GM12878 (cell line): Measurements from ENCODE around the gene PHAF1. TPM values are rescaled to one million over a fixed set of nuclear protein-coding genes. Genes with fewer than 3 reads are reported as not detected.

ENCODE experiments used
- ATAC-seq: fragments of 200-7000 bp; cut with Tn5 transposase; 3 replicates; pipeline ENCODE4 v1.9.1; 2020; ENCODE audit warnings: mild to moderate bottlenecking, moderate library complexity
- BruUV-seq: library from RNA; stranded (reverse); fragments of 400-500 nt; replicated peaks from 2 replicates; lab custom pipeline; 2021; lab: Mats Ljungman, UMichigan
- CTCF ChIA-PET: fragments of 300-600 bp; sonication (Branson Sonifier 250); formaldehyde crosslinking; extraction: SDS; loops from one replicate; lab custom pipeline; 2021; ENCODE audit warnings: inconsistent platforms; lab: Yijun Ruan, JAX
- POLR2A ChIA-PET: fragments of 350-600 bp; formaldehyde crosslinking; extraction: SDS; loops from one replicate; lab custom pipeline; 2021; ENCODE audit warnings: inconsistent platforms; lab: Charles Lee
- RAD21 ChIA-PET: fragments of 300-600 bp; sonication (Branson Sonifier 250); formaldehyde crosslinking; loops from one replicate; lab custom pipeline; 2023; ENCODE audit warnings: antibody characterized with exemption; ENCODE audit not compliant: unreplicated experiment; lab: Charles Lee
- SMC1A ChIA-PET: fragments of 300-600 bp; sonication (Branson Sonifier 250); formaldehyde crosslinking; loops from one replicate; lab custom pipeline; 2023; ENCODE audit not compliant: unreplicated experiment, uncharacterized antibody; lab: Charles Lee
- DNase-seq: peaks from one replicate; pipeline ENCODE4 v3.0.0-alpha.2; 2011; ENCODE audit warnings: low read depth, low spot score
- FAIRE-seq: peaks from 3 replicates; lab custom pipeline; 2011; peaks lifted over from hg19 to GRCh38; lab: Jason Lieb, UNC
- H2AFZ ChIP-seq: 2 replicates; pipeline ENCODE4 v1.6.0; 2011; ENCODE audit warnings: low read depth, low read length, control low read depth; ENCODE audit not compliant: control insufficient read depth
- H3K27ac ChIP-seq: 2 replicates; pipeline ENCODE4 v1.5.1; 2011; ENCODE audit warnings: control low read depth; ENCODE audit not compliant: control insufficient read depth, insufficient read depth
- H3K27me3 ChIP-seq, 2 experiments: replicated peaks in 1 of 2; 2 replicates each; pipeline versions ENCODE4 v1.6.0 to v1.6.1; 2011; ENCODE audit warnings: low read length in 1 of 2; ENCODE audit not compliant: control insufficient read depth in 2 of 2, insufficient read depth in 2 of 2
- H3K36me3 ChIP-seq, 2 experiments: 2 replicates each; pipeline ENCODE4 v1.5.1; 2011; ENCODE audit warnings: low read length in 1 of 2; ENCODE audit not compliant: control insufficient read depth in 2 of 2, insufficient read depth in 2 of 2
- H3K4me1 ChIP-seq: 2 replicates; pipeline ENCODE4 v1.6.1; 2011; ENCODE audit warnings: mild to moderate bottlenecking, low read length, moderate library complexity, mixed read lengths; ENCODE audit not compliant: control insufficient read depth, insufficient read depth
- H3K4me2 ChIP-seq: 2 replicates; pipeline ENCODE4 v1.6.0; 2011; ENCODE audit warnings: control low read depth; ENCODE audit not compliant: control insufficient read depth, insufficient read depth
- H3K4me3 ChIP-seq: fragments of 200-600 bp; sonication (generic); 2 replicates; pipeline ENCODE4 v1.5.1; 2016
- H3K79me2 ChIP-seq: 2 replicates; pipeline ENCODE4 v1.6.0; 2011; ENCODE audit warnings: low read length; ENCODE audit not compliant: control insufficient read depth, insufficient read depth
- H3K9ac ChIP-seq: 2 replicates; pipeline ENCODE4 v1.8.0; 2011; ENCODE audit warnings: low read length, control low read depth, mixed read lengths; ENCODE audit not compliant: control insufficient read depth, insufficient read depth
- H3K9me3 ChIP-seq: replicated peaks from 3 replicates; pipeline ENCODE4 v1.5.1; 2011; ENCODE audit warnings: mild to moderate bottlenecking, low read length; ENCODE audit not compliant: control insufficient read depth, insufficient read depth
- H4K20me1 ChIP-seq: 2 replicates; pipeline ENCODE4 v1.6.0; 2011; ENCODE audit not compliant: control insufficient read depth, insufficient read depth
- CTCF ChIP-seq, 3 experiments: IDR thresholded peaks in 2 of 3; conservative IDR thresholded peaks in 1 of 3; 2 replicates each; pipeline ENCODE4 v1.5.1; 2011; ENCODE audit warnings: low read depth in 3 of 3, low read length in 3 of 3, mild to moderate bottlenecking in 3 of 3, control low read depth in 2 of 3, moderate library complexity in 2 of 3, inconsistent platforms in 1 of 3, mixed read lengths in 1 of 3; ENCODE audit not compliant: control insufficient read depth in 2 of 3, insufficient read depth in 1 of 3; ENCODE audit errors: extremely low read depth in 1 of 3
- CUX1 ChIP-seq: IDR thresholded peaks from 2 replicates; pipeline ENCODE4 v1.6.1; 2012; ENCODE audit warnings: improper control_type of control experiment, low read depth, low read length; ENCODE audit not compliant: insufficient replicate concordance
- E2F4 ChIP-seq: IDR thresholded peaks from 2 replicates; pipeline ENCODE4 v1.6.1; 2012; ENCODE audit warnings: low read depth, low read length, improper control_type of control experiment
- ETV6 ChIP-seq, 2 experiments: fragments of 450-650 bp in 1 of 2; IDR thresholded peaks in 1 of 2; conservative IDR thresholded peaks in 1 of 2; 2 replicates each; pipeline ENCODE4 v1.6.1; 2014; ENCODE audit warnings: antibody characterized with exemption in 1 of 2, borderline replicate concordance in 1 of 2, low read depth in 1 of 2, mild to moderate bottlenecking in 1 of 2, moderate library complexity in 1 of 2
- FOXK2 ChIP-seq: fragments of 450-650 bp; IDR thresholded peaks from 2 replicates; pipeline ENCODE4 v1.6.1; 2017; ENCODE audit warnings: mild to moderate bottlenecking, moderate library complexity
- HDGF ChIP-seq: fragments of 450-650 bp; IDR thresholded peaks from 2 replicates; pipeline ENCODE4 v1.6.1; 2016; ENCODE audit warnings: antibody characterized with exemption
- IKZF2 ChIP-seq, 2 experiments: fragments of 450-650 bp; IDR thresholded peaks; 2 replicates each; pipeline ENCODE4 v1.6.1; 2017; ENCODE audit warnings: mild to moderate bottlenecking in 2 of 2, moderate library complexity in 2 of 2
- NR2C1 ChIP-seq: fragments of 450-650 bp; IDR thresholded peaks from 2 replicates; pipeline ENCODE4 v1.6.1; 2017; ENCODE audit warnings: antibody characterized with exemption, mild to moderate bottlenecking, moderate library complexity
- SIX5 ChIP-seq: IDR thresholded peaks from 2 replicates; pipeline ENCODE4 v1.6.1; 2011; ENCODE audit warnings: mild to moderate bottlenecking, low read depth, low read length, moderate library complexity; ENCODE audit not compliant: severe bottlenecking
- USF2 ChIP-seq: IDR thresholded peaks from 2 replicates; pipeline ENCODE4 v1.6.1; 2011; ENCODE audit warnings: low read depth, low read length, improper control_type of control experiment, borderline replicate concordance
- ZNF207 ChIP-seq: fragments of 450-650 bp; IDR thresholded peaks from 2 replicates; pipeline ENCODE4 v1.6.1; 2014; ENCODE audit warnings: antibody characterized with exemption, mild to moderate bottlenecking, borderline replicate concordance
- ZNF384 ChIP-seq: IDR thresholded peaks from 2 replicates; pipeline ENCODE4 v1.6.1; 2012; ENCODE audit warnings: low read depth, mild to moderate bottlenecking, low read length, improper control_type of control experiment, borderline replicate concordance
- ZNF622 ChIP-seq: fragments of 450-650 bp; IDR thresholded peaks from 2 replicates; pipeline ENCODE4 v1.6.1; 2017; ENCODE audit warnings: mild to moderate bottlenecking, inconsistent platforms
- WGBS: methylation state at CpG from one replicate; pipeline ENCODE4 v1.1.6; 2016; ENCODE audit warnings: low lambda C conversion rate; ENCODE audit not compliant: insufficient replicate concordance, insufficient coverage; ENCODE audit errors: missing lambda C conversion rate; 5-methylcytosine and 5-hydroxymethylcytosine counted together
- in situ Hi-C: fragments of 300-500 bp; cut with MboI; formaldehyde crosslinking; loops from 9 replicates; pipeline ENCODE4 v1.14.3; 2018; ENCODE audit warnings: mixed read lengths
- intact Hi-C: fragments of 100-400 bp; cut with micrococcal nuclease; formaldehyde crosslinking; loops from one replicate; pipeline ENCODE4 v1.14.2; 2022; ENCODE audit not compliant: unreplicated experiment
- polyA plus RNA-seq, 11 experiments: library from polyadenylated mRNA; depleted of rRNA in 4 of 11; unstranded in 6 of 11; stranded (reverse) in 5 of 11; fragments of >200 nt; fragmentation: Nextera tagmentation in 4 of 11; fragmentation: Illumina TruSeq in 1 of 11; extraction: Ambion mirVana in 4 of 11; extraction: Trizol in 1 of 11; gene quantifications; 1 replicate in 1 of 11; 2 replicates in 10 of 11; pipeline versions ENCODE4 v1.2.1 to v1.2.3, GENCODE V29; 2011 to 2016; ENCODE audit warnings: inconsistent platforms in 2 of 11, missing spikeins in 2 of 11, low read depth in 1 of 11
- total RNA-seq, 4 experiments: library from RNA; depleted of rRNA in 3 of 4; stranded (reverse); fragments of >200 nt in 3 of 4; fragmentation: Illumina TruSeq in 1 of 4; extraction: Trizol in 1 of 4; gene quantifications; 2 replicates each; pipeline versions ENCODE4 v1.2.1 to v1.2.3, GENCODE V29; 2013 to 2021

The PHAF1 gene
- total and polyA plus RNA-seq, 10 of the 15 experiments (the other 5 are each of a cell fraction or from before 2014, with no cell fraction given) = 4.5 to 20.9 (median 14.9) TPM

- WGBS = 90% methylated on average over 15 of the region's 16 CpGs
- Histone ChIP-seq H3K4me1 (peaks cover 13% of the 10 kb centered on the region), H3K4me2 (no peak overlapping the region), H3K36me3 (no peaks in the 10 kb centered on the region), H2AFZ (no peak overlapping the region), H3K9me3 (no peaks in the 10 kb centered on the region), H3K4me3 (no peak overlapping the region), H3K27ac (no peak overlapping the region), H4K20me1 (no peaks in the 10 kb centered on the region; the same call in 1 of the 2 replicates), H3K79me2 (peaks cover 5% of the 10 kb centered on the region), H3K9ac (no peak overlapping the region), H3K27me3 (peaks cover 0 to 3% of the 10 kb centered on the region in 2 experiments; a peak in 2 of 4 replicates)
- no peak for ATAC-seq
- BruUV-seq = no TSS peak
- FAIRE-seq = no peak
- DNase-seq = no peak
- intact Hi-C loops (no loop called here), in situ Hi-C loops (no loop called here)
- ChIA-PET POLR2A (no interaction called here), CTCF (interaction anchor here (1.0 to 3.2 kb wide), 8 partner anchors 9 to 163 kb away, joined by 3 to 28 read pairs (median 4); partner anchors contain the start of genes FBXL8, NOL3 and TRADD), RAD21 (interaction anchor here (1.0 to 1.1 kb wide), 2 partner anchors 9 to 25 kb away, joined by 4 to 7 read pairs; no protein-coding TSS in a partner anchor), SMC1A (interaction anchor here (1.1 to 1.5 kb wide), 2 partner anchors 17 to 162 kb away, joined by 3 to 5 read pairs; no protein-coding TSS in a partner anchor)
- TF ChIP-seq ETV6 (conservative IDR thresholded peaks at IDR 0.05 in 1 of 2, IDR thresholded peaks at IDR 0.05 in 1 of 2; ENCODE audit: borderline replicate concordance in 1 of 2, low read depth in 1 of 2) (no peak), HDGF (no peak), SIX5 (no peak), NR2C1 (no peak), ZNF207 (no peak), E2F4 (no peak), CTCF (IDR thresholded peaks at IDR 0.05 in 2 of 3, conservative IDR thresholded peaks at IDR 0.05 in 1 of 3; ENCODE audit: control insufficient read depth in 2 of 3, extremely low read depth in 1 of 3, insufficient read depth in 1 of 3, low read depth in 3 of 3, low read length in 3 of 3) (no peak), CUX1 (no peak), FOXK2 (no peak), ZNF622 (no peak), USF2 (no peak), IKZF2 (IDR thresholded peaks at IDR 0.05) (no peak), ZNF384 (no peak)
These were observed 70.4 kb downstream of the PHAF1 start for GRCh38 chr16:67180166-67180565.
